Uterus (tissue), 4 donors: ENCODE results near the gene ETV2. TPM values are rescaled to one million over a fixed set of nuclear protein-coding genes. Genes with fewer than 3 reads are reported as not detected.
A peak's percentile ranks its signal among the peaks of the same experiment; 100 is the strongest.

ENCODE experiments used
- DNase-seq, 2 donors: peaks; one replicate each; pipeline ENCODE4 v3.0.0-alpha.2; 2019 to 2020
- H3K27ac ChIP-seq, 2 donors: fragments of 200-600 bp; sonication (generic); 1 replicate in 1 of 2; 2 replicates in 1 of 2; pipeline ENCODE4 v1.5.1; 2016 to 2018
- H3K27me3 ChIP-seq, 2 donors: fragments of 200-600 bp; sonication (generic); one replicate each; pipeline ENCODE4 v1.5.1; 2018 to 2019; ENCODE audit warnings: control low read depth in 1 of 2
- H3K36me3 ChIP-seq, 2 donors: fragments of 200-600 bp; sonication (generic); one replicate each; pipeline ENCODE4 v1.5.1; 2019; ENCODE audit warnings: control low read depth in 1 of 2
- H3K4me1 ChIP-seq, 2 donors: fragments of 200-600 bp; sonication (generic); one replicate each; pipeline ENCODE4 v1.5.1; 2018 to 2019; ENCODE audit warnings: control low read depth in 1 of 2
- H3K4me3 ChIP-seq, 2 donors: fragments of 200-600 bp; sonication (generic); 1 replicate in 1 of 2; 2 replicates in 1 of 2; pipeline ENCODE4 v1.5.1; 2018 to 2019; ENCODE audit warnings: mild to moderate bottlenecking in 1 of 2
- H3K9me3 ChIP-seq, 2 donors: fragments of 200-600 bp; sonication (generic); one replicate each; pipeline ENCODE4 v1.5.1; 2019; ENCODE audit warnings: control low read depth in 1 of 2
- CTCF ChIP-seq, 4 experiments: fragments of 200-600 bp in 2 of 4; fragments of 450-650 bp in 2 of 4; sonication (generic) in 2 of 4; IDR thresholded peaks; one replicate each; pipeline ENCODE4 v1.5.1; 2016 to 2019; ENCODE audit warnings: antibody characterized with exemption in 4 of 4, mild to moderate bottlenecking in 2 of 4, moderate library complexity in 1 of 4
- POLR2A ChIP-seq, 2 donors: fragments of 450-650 bp; IDR thresholded peaks; one replicate each; pipeline ENCODE4 v1.6.1; 2016; ENCODE audit warnings: antibody characterized with exemption in 2 of 2, mild to moderate bottlenecking in 1 of 2, moderate library complexity in 1 of 2
- intact Hi-C: fragments of 100-400 bp; cut with DNase I; formaldehyde crosslinking; loops from one replicate; pipeline ENCODE4 v1.15.1; 2023; ENCODE audit warnings: low total_unique reads
- total RNA-seq, 4 donors: library from RNA; depleted of rRNA in 3 of 4; stranded (reverse); fragments of >200 nt in 3 of 4; gene quantifications; one replicate each; pipeline versions ENCODE4 v1.1.0 to v1.2.4, GENCODE V29; 2014 to 2023
- donor health status: DM: yes; HTN: yes; CAD: no.

The ETV2 gene
- total RNA-seq, 4 donors from 2014 or later, result 0.48 to 1.6 TPM; not detected in 2

DNA sequence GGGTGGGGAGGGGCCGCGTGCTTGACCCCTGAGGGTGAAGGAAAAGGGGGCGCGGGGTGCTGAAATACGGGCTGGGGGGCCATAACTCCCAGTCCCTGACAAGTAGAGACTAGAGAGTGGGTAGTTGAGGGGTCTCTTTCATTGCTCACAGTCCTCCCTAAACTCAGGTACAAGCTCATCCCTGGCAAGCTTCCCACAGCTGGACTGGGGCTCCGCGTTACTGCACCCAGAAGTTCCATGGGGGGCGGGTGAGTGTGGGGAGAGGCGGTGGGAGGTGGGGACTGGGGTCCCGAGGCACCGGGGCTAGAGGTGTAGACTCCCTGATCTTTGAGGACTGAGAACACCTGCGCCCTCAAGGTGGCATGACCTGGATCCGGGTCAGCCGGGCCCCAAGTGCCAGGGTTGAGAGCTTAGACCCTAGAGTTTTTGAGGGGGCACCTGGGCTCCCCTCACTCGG is 1.3 kb downstream of the ETV2 start:
- Histone ChIP-seq H3K4me1 (no peaks in the 10 kb centered on the region), H3K36me3 (no peaks in the 10 kb centered on the region), H3K4me3 (peak overlapping the region; percentile 49 to 51), H3K27me3 (no peaks in the 10 kb centered on the region), H3K27ac (peak overlapping the region; percentile 85 to 91), H3K9me3 (no peaks in the 10 kb centered on the region)
- intact Hi-C loops, result no loop called here
- TF ChIP-seq POLR2A (IDR thresholded peaks at IDR 0.05) (no peak), CTCF (IDR thresholded peaks at IDR 0.05) (no peak)
- peak; percentile 37 to 43 for DNase-seq

- H3K9me3 ChIP-seq, result no peaks in the 10 kb centered on the region
- H3K27ac ChIP-seq, result peak overlapping the region; percentile 85 to 91
- intact Hi-C loops, result no loop called here
- peak overlapping the region; percentile 49 to 51 for H3K4me3 ChIP-seq
- no peaks in the 10 kb centered on the region for H3K4me1 ChIP-seq
- TF ChIP-seq CTCF (IDR thresholded peaks at IDR 0.05) (no peak), POLR2A (IDR thresholded peaks at IDR 0.05) (peak in 1 of 2 donors; percentile 65)
- H3K27me3 ChIP-seq, result no peaks in the 10 kb centered on the region
- DNase-seq, result peak; percentile 83 to 84
- H3K36me3 ChIP-seq, result no peaks in the 10 kb centered on the region
These were observed 2.0 kb downstream of the ETV2 start for GRCh38 chr19:35643255-35644205.

GRCh38 chr19:35644206-35644986 is 2.9 kb downstream of the ETV2 start:
- peak overlapping the region; percentile 85 to 91 for H3K27ac ChIP-seq
- no peaks in the 10 kb centered on the region for H3K27me3 ChIP-seq
- H3K4me3 ChIP-seq, result peak overlapping the region; percentile 49 to 51
- intact Hi-C loops, result no loop called here
- peaks cover 0 to 3% of the 10 kb centered on the region in 2 donors for H3K4me1 ChIP-seq
- TF ChIP-seq CTCF (IDR thresholded peaks at IDR 0.05) (no peak), POLR2A (IDR thresholded peaks at IDR 0.05) (peak in 1 of 2 donors; percentile 67)
- H3K9me3 ChIP-seq, result no peaks in the 10 kb centered on the region
- DNase-seq, result peak; percentile 95 to 96
- no peaks in the 10 kb centered on the region for H3K36me3 ChIP-seq

- peaks cover 0 to 7% of the 10 kb centered on the region in 2 donors for H3K4me1 ChIP-seq
- DNase-seq, result peak; percentile 92 to 93
- TF ChIP-seq CTCF (IDR thresholded peaks at IDR 0.05) (no peak), POLR2A (IDR thresholded peaks at IDR 0.05) (no peak)
- H3K27ac ChIP-seq, result peak overlapping the region; percentile 85 to 91
- no peaks in the 10 kb centered on the region for H3K36me3 ChIP-seq
- no peaks in the 10 kb centered on the region for H3K9me3 ChIP-seq
- H3K27me3 ChIP-seq, result no peaks in the 10 kb centered on the region
- H3K4me3 ChIP-seq, result peak overlapping the region; percentile 49 to 51
- intact Hi-C loops, result no loop called here
These were observed 3.6 kb downstream of the ETV2 start for GRCh38 chr19:35644987-35645679.
